HCT116 (cell line): ENCODE results near the gene CERKL.

ENCODE experiments used
- ATF3 ChIP-seq: IDR thresholded peaks from 2 replicates; pipeline ENCODE4 v1.6.1; 2012
- CTCF ChIP-seq, 3 experiments: fragments of 200-600 bp in 1 of 3; sonication (generic) in 1 of 3; IDR thresholded peaks in 2 of 3; conservative IDR thresholded peaks in 1 of 3; 2 replicates each; pipeline ENCODE4 v1.5.1; 2012 to 2017; ENCODE audit warnings: low read depth in 2 of 3, low read length in 2 of 3, antibody characterized with exemption in 1 of 3, borderline replicate concordance in 1 of 3, control low read depth in 1 of 3, mild to moderate bottlenecking in 1 of 3, mixed read lengths in 1 of 3, mixed run types in 1 of 3, moderate library complexity in 1 of 3; ENCODE audit not compliant: insufficient read depth in 1 of 3
- MAX ChIP-seq: IDR thresholded peaks from 2 replicates; pipeline ENCODE4 v1.6.1; 2012

GRCh38 chr2:181642086-181642485 lies 14.8 kb downstream of the CERKL start:
- TF ChIP-seq CTCF (IDR thresholded peaks at IDR 0.05 in 2 of 3, conservative IDR thresholded peaks at IDR 0.05 in 1 of 3; ENCODE audit: borderline replicate concordance in 1 of 3, insufficient read depth in 1 of 3, low read depth in 2 of 3, low read length in 2 of 3) (no peak), ATF3 (no peak), MAX (no peak)
